Measurements from ENCODE around the gene NYAP2. TPM values are rescaled to one million over a fixed set of nuclear protein-coding genes. Genes with fewer than 3 reads are reported as not detected.

Gene NYAP2
- total RNA-seq, 2 experiments from 2014 or later, result 0.09 TPM; not detected in 1

DNA sequence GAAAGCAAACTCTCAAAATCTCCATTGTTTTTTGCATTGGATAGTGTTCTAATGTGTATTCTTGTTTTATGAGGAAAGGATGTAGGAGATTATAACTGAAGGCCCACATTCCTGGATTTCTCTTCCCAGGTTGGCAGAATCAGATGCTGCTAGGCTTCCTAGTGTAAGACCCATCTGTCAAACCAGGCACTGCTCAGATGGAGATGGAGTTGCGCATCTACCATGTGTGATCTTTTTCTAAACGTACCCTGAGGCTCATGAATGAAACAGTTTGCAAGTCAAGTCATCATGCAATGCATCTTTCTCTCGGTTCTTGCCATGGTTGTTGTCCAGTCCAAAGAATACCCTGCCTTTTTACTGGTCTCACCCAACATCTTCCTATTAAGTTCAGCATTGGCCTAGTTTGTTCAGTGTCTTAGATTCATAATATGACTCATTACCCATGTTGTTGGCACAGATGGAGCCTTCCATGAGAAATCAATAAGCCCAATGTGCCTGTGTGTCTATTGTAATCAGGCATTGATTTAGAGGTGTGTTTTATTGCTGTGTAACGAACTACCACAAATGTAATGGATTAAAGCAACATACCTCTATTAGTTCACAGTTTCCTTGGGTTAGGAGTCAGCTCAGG, 127.4 kb downstream of the NYAP2 start:
- TF ChIP-seq, protein P1, sequence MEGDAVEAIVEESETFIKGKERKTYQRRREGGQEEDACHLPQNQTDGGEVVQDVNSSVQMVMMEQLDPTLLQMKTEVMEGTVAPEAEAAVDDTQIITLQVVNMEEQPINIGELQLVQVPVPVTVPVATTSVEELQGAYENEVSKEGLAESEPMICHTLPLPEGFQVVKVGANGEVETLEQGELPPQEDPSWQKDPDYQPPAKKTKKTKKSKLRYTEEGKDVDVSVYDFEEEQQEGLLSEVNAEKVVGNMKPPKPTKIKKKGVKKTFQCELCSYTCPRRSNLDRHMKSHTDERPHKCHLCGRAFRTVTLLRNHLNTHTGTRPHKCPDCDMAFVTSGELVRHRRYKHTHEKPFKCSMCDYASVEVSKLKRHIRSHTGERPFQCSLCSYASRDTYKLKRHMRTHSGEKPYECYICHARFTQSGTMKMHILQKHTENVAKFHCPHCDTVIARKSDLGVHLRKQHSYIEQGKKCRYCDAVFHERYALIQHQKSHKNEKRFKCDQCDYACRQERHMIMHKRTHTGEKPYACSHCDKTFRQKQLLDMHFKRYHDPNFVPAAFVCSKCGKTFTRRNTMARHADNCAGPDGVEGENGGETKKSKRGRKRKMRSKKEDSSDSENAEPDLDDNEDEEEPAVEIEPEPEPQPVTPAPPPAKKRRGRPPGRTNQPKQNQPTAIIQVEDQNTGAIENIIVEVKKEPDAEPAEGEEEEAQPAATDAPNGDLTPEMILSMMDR (conservative IDR thresholded peaks at IDR 0.05; ENCODE audit: low read length), result no peak
- no peak for TF ChIP-seq EZH2phosphoT487 (IDR thresholded peaks at IDR 0.05; ENCODE audit: borderline replicate concordance, low read depth, low read length)
- no peak overlapping the region for H3K4me2 ChIP-seq (ENCODE audit: low read length)
- no peaks in the 10 kb centered on the region for H4K20me1 ChIP-seq (ENCODE audit: insufficient read depth, low read length)
- H3K79me2 ChIP-seq (ENCODE audit: insufficient read depth, low read depth, low read length), result no peaks in the 10 kb centered on the region
- H3K36me3 ChIP-seq (ENCODE audit: insufficient read depth, low read length), result no peaks in the 10 kb centered on the region
- ChIA-PET POLR2A (no interaction called here), CTCF (ENCODE audit: unreplicated experiment) (no interaction called here)
- H3K9me3 ChIP-seq (ENCODE audit: low read length), result no peaks in the 10 kb centered on the region
- H3K4me3 ChIP-seq (ENCODE audit: low read depth, low read length, poor library complexity, severe bottlenecking), result no peak overlapping the region
- H2AFZ ChIP-seq (ENCODE audit: low read length), result no peak overlapping the region
- no peaks in the 10 kb centered on the region for H3K4me1 ChIP-seq (ENCODE audit: insufficient read depth, low read length, poor library complexity, severe bottlenecking)
- H3K9me2 ChIP-seq (ENCODE audit: insufficient read depth, low read length), result no peaks in the 10 kb centered on the region
- intact Hi-C loops (cut with micrococcal nuclease; ENCODE audit: unreplicated experiment), result no loop called here
- no TSS peak for BruUV-seq (replicated peaks)
- H3K27ac ChIP-seq (ENCODE audit: low read depth, low read length, poor library complexity, severe bottlenecking), result no peak overlapping the region
- DNase-seq (ENCODE audit: low spot score), result no peak

GRCh38 chr2:225531559-225531958, 132.0 kb downstream of the NYAP2 start:
- intact Hi-C loops (cut with micrococcal nuclease; ENCODE audit: unreplicated experiment), result no loop called here
- H3K9me2 ChIP-seq (ENCODE audit: insufficient read depth, low read length), result no peaks in the 10 kb centered on the region
- ChIA-PET POLR2A (interaction anchor here (1.4 kb wide), 1 partner anchor 24 kb away, joined by 3 read pairs; no protein-coding TSS in a partner anchor), CTCF (ENCODE audit: unreplicated experiment) (no interaction called here)
- H3K4me1 ChIP-seq (ENCODE audit: insufficient read depth, low read length, poor library complexity, severe bottlenecking), result no peaks in the 10 kb centered on the region
- H3K9me3 ChIP-seq (ENCODE audit: low read length), result no peaks in the 10 kb centered on the region
- no peak overlapping the region for H3K4me2 ChIP-seq (ENCODE audit: low read length)
- no peaks in the 10 kb centered on the region for H3K79me2 ChIP-seq (ENCODE audit: insufficient read depth, low read depth, low read length)
- H3K36me3 ChIP-seq (ENCODE audit: insufficient read depth, low read length), result no peaks in the 10 kb centered on the region
- BruUV-seq (replicated peaks), result no TSS peak
- H4K20me1 ChIP-seq (ENCODE audit: insufficient read depth, low read length), result no peaks in the 10 kb centered on the region
- TF ChIP-seq EZH2phosphoT487 (IDR thresholded peaks at IDR 0.05; ENCODE audit: borderline replicate concordance, low read depth, low read length), result no peak
- H3K4me3 ChIP-seq (ENCODE audit: low read depth, low read length, poor library complexity, severe bottlenecking), result no peak overlapping the region
- no peak overlapping the region for H2AFZ ChIP-seq (ENCODE audit: low read length)
- no peak overlapping the region for H3K27ac ChIP-seq (ENCODE audit: low read depth, low read length, poor library complexity, severe bottlenecking)
- DNase-seq (ENCODE audit: low spot score), result no peak

DNA sequence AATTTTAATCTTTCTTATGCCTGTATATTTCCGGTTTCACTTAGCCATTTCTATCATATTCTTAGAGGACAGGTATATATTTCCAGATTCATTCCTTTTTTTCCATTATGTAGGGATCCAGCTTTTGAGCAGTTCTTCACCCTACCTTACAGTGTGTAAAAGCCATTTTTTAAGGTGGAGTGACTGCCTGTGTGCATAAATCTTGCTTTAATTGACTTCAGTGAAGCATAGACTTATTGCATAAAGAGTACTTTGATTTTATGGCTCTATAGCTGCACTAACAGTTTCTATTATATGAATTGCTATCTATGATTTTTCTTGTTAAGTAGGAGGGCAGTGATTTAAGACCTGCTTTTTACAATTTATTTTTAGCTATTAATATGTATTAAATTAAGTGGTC, 132.6 kb downstream of the NYAP2 start:
- BruUV-seq (replicated peaks), result no TSS peak
- no peak for DNase-seq (ENCODE audit: low spot score)
- Histone ChIP-seq H3K9me2 (ENCODE audit: insufficient read depth, low read length) (no peaks in the 10 kb centered on the region), H3K36me3 (ENCODE audit: insufficient read depth, low read length) (no peaks in the 10 kb centered on the region), H3K4me1 (ENCODE audit: insufficient read depth, low read length, poor library complexity, severe bottlenecking) (no peaks in the 10 kb centered on the region), H3K9me3 (ENCODE audit: low read length) (no peaks in the 10 kb centered on the region), H4K20me1 (ENCODE audit: insufficient read depth, low read length) (no peaks in the 10 kb centered on the region), H3K79me2 (ENCODE audit: insufficient read depth, low read depth, low read length) (no peaks in the 10 kb centered on the region), H3K27ac (ENCODE audit: low read depth, low read length, poor library complexity, severe bottlenecking) (no peak overlapping the region), H3K4me3 (ENCODE audit: low read depth, low read length, poor library complexity, severe bottlenecking) (no peak overlapping the region), H2AFZ (ENCODE audit: low read length) (no peak overlapping the region), H3K4me2 (ENCODE audit: low read length) (no peak overlapping the region)
- ChIA-PET POLR2A (interaction anchor here (1.4 kb wide), 1 partner anchor 24 kb away, joined by 3 read pairs; no protein-coding TSS in a partner anchor), CTCF (ENCODE audit: unreplicated experiment) (no interaction called here)
- TF ChIP-seq, protein P1 (conservative IDR thresholded peaks at IDR 0.05; ENCODE audit: low read length), result no peak
- no peak for TF ChIP-seq EZH2phosphoT487 (IDR thresholded peaks at IDR 0.05; ENCODE audit: borderline replicate concordance, low read depth, low read length)
- intact Hi-C loops (cut with micrococcal nuclease; ENCODE audit: unreplicated experiment), result no loop called here

All from OCI-LY7 (cell line).